Nephron (organoid): ENCODE data around the gene USP26.
"Not testable (repeated sequence)": the region's sequence is repeated elsewhere in the genome, so short reads cannot be mapped to it uniquely, and the experiment has no call there.

Experiments used
- H3K27ac Mint-ChIP-seq, 3 experiments: 2 replicates each; pipeline ENCODE4 v1.8.0; 2020; ENCODE audit warnings: mixed read lengths in 3 of 3, mild to moderate bottlenecking in 2 of 3, moderate library complexity in 1 of 3
- H3K27me3 Mint-ChIP-seq: 2 replicates; pipeline ENCODE4 v1.8.0; 2021; ENCODE audit warnings: low read depth, mild to moderate bottlenecking, moderate library complexity, mixed read lengths
- H3K36me3 Mint-ChIP-seq: 2 replicates; pipeline ENCODE4 v1.8.0; 2020; ENCODE audit warnings: low read depth, mixed read lengths
- H3K4me1 Mint-ChIP-seq: 2 replicates; pipeline ENCODE4 v1.8.0; 2020; ENCODE audit warnings: mixed read lengths
- H3K4me3 Mint-ChIP-seq, 3 experiments: 2 replicates each; pipeline ENCODE4 v1.8.0; 2020; ENCODE audit warnings: mild to moderate bottlenecking in 3 of 3, mixed read lengths in 3 of 3, moderate library complexity in 2 of 3
- H3K9me3 Mint-ChIP-seq: 2 replicates; pipeline ENCODE4 v1.8.0; 2020; ENCODE audit warnings: mixed read lengths
- TF ChIP-seq, protein P1 (sequence below), 3 experiments: fragments of 200-600 bp; sonication (generic); IDR thresholded peaks; one replicate each; pipeline ENCODE4 v1.5.0; 2021; ENCODE audit warnings: antibody characterized with exemption in 3 of 3; ENCODE audit not compliant: unreplicated experiment in 3 of 3

The USP26 gene

DNA sequence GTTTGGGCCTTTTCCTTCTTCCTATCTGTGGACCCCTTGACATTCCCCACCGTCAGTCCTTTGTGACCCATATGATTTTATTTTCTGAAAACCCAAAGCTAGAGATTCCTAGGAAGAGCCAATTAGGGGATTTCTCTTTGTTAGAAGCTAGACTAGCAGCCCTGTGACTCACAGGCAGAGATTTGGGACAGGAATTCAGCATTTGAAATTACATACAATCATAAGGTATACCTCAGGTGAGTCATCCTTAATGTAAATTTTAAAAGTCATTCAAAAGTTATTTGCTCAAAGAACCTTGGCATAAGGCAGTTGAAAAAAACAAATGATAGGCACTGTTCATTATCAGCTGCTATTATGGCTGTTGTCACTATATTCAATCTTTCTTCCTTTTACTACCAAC, 40.6 kb downstream of the USP26 start:
- H3K27me3 Mint-ChIP-seq, result no peaks in the 10 kb centered on the region
- peaks cover 2% of the 10 kb centered on the region for H3K9me3 Mint-ChIP-seq
- no peak overlapping the region for H3K27ac Mint-ChIP-seq
- H3K36me3 Mint-ChIP-seq, result no peaks in the 10 kb centered on the region
- H3K4me1 Mint-ChIP-seq, result peaks cover 11% of the 10 kb centered on the region
- TF ChIP-seq, protein P1, sequence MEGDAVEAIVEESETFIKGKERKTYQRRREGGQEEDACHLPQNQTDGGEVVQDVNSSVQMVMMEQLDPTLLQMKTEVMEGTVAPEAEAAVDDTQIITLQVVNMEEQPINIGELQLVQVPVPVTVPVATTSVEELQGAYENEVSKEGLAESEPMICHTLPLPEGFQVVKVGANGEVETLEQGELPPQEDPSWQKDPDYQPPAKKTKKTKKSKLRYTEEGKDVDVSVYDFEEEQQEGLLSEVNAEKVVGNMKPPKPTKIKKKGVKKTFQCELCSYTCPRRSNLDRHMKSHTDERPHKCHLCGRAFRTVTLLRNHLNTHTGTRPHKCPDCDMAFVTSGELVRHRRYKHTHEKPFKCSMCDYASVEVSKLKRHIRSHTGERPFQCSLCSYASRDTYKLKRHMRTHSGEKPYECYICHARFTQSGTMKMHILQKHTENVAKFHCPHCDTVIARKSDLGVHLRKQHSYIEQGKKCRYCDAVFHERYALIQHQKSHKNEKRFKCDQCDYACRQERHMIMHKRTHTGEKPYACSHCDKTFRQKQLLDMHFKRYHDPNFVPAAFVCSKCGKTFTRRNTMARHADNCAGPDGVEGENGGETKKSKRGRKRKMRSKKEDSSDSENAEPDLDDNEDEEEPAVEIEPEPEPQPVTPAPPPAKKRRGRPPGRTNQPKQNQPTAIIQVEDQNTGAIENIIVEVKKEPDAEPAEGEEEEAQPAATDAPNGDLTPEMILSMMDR (IDR thresholded peaks at IDR 0.05; ENCODE audit: unreplicated experiment in 3 of 3), result no peak
- H3K4me3 Mint-ChIP-seq, result no peak overlapping the region

GRCh38 chrX:133054761-133055405, 42.0 kb downstream of the USP26 start:
- H3K4me1 Mint-ChIP-seq, result peaks cover 11% of the 10 kb centered on the region
- H3K36me3 Mint-ChIP-seq, result no peaks in the 10 kb centered on the region
- H3K27ac Mint-ChIP-seq, result peak overlapping the region in 1 of 3 experiments; percentile 65
- TF ChIP-seq, protein P1 (IDR thresholded peaks at IDR 0.05; ENCODE audit: unreplicated experiment in 3 of 3), result no peak
- no peak overlapping the region for H3K4me3 Mint-ChIP-seq
- H3K9me3 Mint-ChIP-seq, result peaks cover 2% of the 10 kb centered on the region
- no peaks in the 10 kb centered on the region for H3K27me3 Mint-ChIP-seq

DNA sequence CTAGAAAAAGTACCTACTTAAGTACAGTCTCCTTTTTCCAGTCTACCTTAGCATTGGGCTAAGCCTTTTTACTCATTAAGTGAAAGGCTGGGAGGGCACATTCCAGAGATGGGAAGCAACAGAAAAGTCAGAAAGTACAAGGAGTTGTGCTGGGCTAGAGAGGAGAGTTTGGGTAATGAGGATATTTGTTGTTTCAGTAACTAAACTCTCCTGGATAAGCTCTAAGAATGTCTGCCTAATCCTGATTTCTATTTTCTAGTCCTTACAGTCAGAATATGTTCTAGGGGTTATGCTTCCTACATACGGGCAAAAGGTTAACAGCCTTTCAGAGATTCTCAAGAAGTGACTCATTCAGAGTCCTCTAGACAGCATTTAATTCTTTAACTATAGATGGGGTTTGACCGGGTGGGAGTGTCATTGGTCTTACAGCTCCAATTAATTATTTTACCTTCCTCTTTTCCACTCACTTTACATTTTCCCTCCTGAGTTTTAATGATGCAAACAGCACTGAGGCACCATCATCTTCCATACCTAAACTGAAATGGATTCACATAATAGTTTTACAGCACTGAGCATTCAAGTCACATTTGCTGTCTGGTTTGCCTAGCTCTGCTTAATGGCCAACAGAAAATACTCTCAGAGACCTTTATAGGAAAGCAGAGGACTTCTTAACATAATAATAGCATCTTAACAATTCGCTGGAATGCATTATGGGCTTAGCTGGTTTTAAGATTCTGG, 42.9 kb downstream of the USP26 start:
- no peaks in the 10 kb centered on the region for H3K27me3 Mint-ChIP-seq
- H3K4me1 Mint-ChIP-seq, result peaks cover 11% of the 10 kb centered on the region
- H3K36me3 Mint-ChIP-seq, result no peaks in the 10 kb centered on the region
- H3K4me3 Mint-ChIP-seq, result no peak overlapping the region
- peaks cover 1% of the 10 kb centered on the region for H3K9me3 Mint-ChIP-seq
- H3K27ac Mint-ChIP-seq, result peak overlapping the region; percentile 27 to 65 (median 52)
- TF ChIP-seq, protein P1 (IDR thresholded peaks at IDR 0.05; ENCODE audit: unreplicated experiment in 3 of 3), result no peak

DNA sequence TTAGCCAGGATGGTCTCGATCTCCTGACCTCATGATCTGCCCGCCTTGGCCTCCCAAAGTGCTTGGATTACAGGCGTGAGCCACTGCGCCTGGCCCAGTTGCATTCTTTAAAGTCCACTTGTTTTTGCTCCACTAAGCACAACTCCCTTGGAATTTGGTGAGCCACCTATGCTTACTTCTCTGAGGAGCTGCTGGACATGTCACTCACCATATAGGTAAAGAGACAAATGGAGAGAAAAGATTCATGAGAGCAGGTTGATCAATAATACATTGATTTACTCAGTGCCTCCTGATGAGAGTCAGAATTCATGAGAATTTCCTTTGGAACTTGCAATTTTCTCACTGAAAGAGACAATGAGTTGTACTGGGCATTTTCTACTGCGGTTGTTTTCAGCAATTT, 48.2 kb downstream of the USP26 start:
- TF ChIP-seq, protein P1 (IDR thresholded peaks at IDR 0.05; ENCODE audit: unreplicated experiment in 3 of 3), result no peak
- H3K4me1 Mint-ChIP-seq, result peaks cover 3% of the 10 kb centered on the region
- H3K27me3 Mint-ChIP-seq, result no peaks in the 10 kb centered on the region
- no peaks in the 10 kb centered on the region for H3K36me3 Mint-ChIP-seq
- no peak overlapping the region for H3K27ac Mint-ChIP-seq
- H3K9me3 Mint-ChIP-seq, result peaks cover 3% of the 10 kb centered on the region
- H3K4me3 Mint-ChIP-seq, result no peak overlapping the region

DNA sequence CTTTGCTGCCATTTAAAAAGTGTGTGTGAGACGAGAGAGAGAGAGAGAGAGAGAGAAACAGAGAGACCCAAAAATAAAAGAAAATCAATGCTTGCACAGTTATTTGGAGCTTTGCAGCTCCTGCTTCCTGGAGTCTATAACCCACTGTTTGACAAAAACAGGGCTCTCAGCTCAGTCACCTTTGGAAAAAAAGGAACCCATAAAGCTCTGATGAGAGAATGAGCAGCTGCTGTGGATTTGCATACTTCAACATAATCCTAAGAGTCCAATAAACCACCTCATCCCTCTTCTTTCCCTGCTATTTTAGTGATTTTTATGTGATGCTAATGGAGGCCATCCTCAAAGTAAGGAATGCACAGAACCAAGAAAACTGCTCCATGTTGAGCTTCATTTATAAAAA, 50.3 kb downstream of the USP26 start:
- Mint-ChIP-seq H3K4me3 (no peak overlapping the region), H3K9me3 (peaks cover 3% of the 10 kb centered on the region), H3K4me1 (no peaks in the 10 kb centered on the region), H3K27ac (no peak overlapping the region), H3K36me3 (no peaks in the 10 kb centered on the region), H3K27me3 (no peaks in the 10 kb centered on the region)
- TF ChIP-seq, protein P1 (IDR thresholded peaks at IDR 0.05; ENCODE audit: unreplicated experiment in 3 of 3), result no peak

- Mint-ChIP-seq H3K9me3 (peaks cover 3% of the 10 kb centered on the region), H3K27me3 (no peaks in the 10 kb centered on the region), H3K4me1 (no peaks in the 10 kb centered on the region), H3K4me3 (no peak overlapping the region), H3K36me3 (no peaks in the 10 kb centered on the region), H3K27ac (no peak overlapping the region)
- TF ChIP-seq, protein P1 (IDR thresholded peaks at IDR 0.05; ENCODE audit: unreplicated experiment in 3 of 3), result peak; percentile 34 to 56 (median 40)
Observed at GRCh38 chrX:133045986-133046385, 50.9 kb downstream of the USP26 start.

GRCh38 chrX:133044145-133044786, 52.6 kb downstream of the USP26 start:
- H3K27me3 Mint-ChIP-seq, H3K4me1 Mint-ChIP-seq, H3K36me3 Mint-ChIP-seq, H3K27ac Mint-ChIP-seq, H3K4me3 Mint-ChIP-seq: not testable (repeated sequence)
- H3K9me3 Mint-ChIP-seq, result peaks cover 16% of the 10 kb centered on the region
